GM12891 (cell line): ENCODE data around the gene PANK1.

Experiments
- POLR2A ChIP-seq: IDR thresholded peaks from 2 replicates; pipeline ENCODE4 v1.6.1; 2011; ENCODE audit warnings: low read depth, low read length, control low read depth
- POLR2AphosphoS5 ChIP-seq: IDR thresholded peaks from 2 replicates; pipeline ENCODE4 v1.6.1; 2011; ENCODE audit warnings: low read depth, low read length, control low read depth

- no peak for TF ChIP-seq POLR2A
- no peak for TF ChIP-seq POLR2AphosphoS5
These were observed 91.8 kb downstream of the PANK1 start for GRCh38 chr10:89553064-89553734.
